Measurements from ENCODE around the gene FITM1.
"Not testable (repeated sequence)": the region's sequence is repeated elsewhere in the genome, so short reads cannot be mapped to it uniquely, and the experiment has no call there.

The FITM1 gene

DNA sequence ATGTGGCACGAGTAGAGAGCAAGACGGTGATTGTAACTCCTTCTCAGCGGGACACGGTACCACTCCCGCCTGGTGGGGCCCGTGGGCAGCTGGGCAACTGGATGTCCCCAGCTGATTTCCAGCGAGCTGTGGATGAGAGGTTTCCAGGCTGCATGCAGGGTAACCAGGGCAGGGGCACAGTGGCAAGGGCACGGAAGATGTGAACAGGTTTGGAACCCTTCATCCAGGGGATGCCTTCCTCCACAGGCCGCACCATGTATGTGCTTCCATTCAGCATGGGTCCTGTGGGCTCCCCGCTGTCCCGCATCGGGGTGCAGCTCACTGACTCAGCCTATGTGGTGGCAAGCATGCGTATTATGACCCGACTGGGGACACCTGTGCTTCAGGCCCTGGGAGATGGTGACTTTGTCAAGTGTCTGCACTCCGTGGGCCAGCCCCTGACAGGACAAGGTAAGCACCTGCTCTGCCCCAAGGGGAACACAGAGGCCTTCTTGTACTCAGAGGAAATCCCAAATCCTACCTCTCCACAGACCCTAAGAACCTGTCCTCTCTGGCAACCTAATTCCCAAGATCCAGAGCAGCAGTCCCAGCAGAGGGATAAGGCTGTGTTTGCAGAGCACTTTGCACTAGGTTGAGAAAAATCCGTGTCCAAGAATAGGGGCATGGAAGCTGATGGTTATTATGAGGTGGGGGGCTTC lies 32.1 kb upstream of the FITM1 start:
- no peak for DNase-seq (ENCODE audit: low read depth)

DNA sequence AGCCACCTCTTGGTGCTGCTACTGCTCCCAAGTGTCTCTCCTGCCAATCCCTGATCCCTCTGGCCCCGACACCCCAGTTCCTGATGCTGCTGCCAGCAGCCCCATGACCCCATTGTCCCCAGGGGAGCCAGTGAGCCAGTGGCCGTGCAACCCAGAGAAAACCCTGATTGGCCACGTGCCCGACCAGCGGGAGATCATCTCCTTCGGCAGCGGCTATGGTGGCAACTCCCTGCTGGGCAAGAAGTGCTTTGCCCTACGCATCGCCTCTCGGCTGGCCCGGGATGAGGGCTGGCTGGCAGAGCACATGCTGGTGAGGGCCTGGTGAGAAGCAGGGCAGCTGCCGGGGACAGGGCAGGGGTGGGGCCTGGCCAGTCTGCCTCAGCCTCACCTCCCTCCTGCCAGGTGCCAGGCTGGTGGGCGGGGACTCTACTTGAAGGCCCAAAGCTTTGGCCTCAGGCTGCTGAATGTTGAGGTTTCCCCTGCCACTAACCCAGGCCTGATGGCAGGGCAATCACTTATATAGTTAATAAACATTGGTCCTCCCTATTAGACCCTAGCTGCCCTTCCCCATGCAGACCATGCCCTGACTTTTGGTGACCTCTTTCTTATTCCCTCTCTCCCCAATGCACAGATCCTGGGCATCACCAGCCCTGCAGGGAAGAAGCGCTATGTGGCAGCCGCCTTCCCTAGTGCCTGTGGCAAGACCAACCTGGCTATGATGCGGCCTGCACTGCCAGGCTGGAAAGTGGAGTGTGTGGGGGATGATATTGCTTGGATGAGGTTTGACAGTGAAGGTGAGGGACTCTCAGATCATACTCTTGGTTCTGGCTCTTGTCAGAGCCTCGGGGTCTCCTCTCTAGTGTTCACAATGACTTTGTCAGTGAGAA lies 31.3 kb upstream of the FITM1 start:
- DNase-seq (ENCODE audit: low read depth): no peak

DNA sequence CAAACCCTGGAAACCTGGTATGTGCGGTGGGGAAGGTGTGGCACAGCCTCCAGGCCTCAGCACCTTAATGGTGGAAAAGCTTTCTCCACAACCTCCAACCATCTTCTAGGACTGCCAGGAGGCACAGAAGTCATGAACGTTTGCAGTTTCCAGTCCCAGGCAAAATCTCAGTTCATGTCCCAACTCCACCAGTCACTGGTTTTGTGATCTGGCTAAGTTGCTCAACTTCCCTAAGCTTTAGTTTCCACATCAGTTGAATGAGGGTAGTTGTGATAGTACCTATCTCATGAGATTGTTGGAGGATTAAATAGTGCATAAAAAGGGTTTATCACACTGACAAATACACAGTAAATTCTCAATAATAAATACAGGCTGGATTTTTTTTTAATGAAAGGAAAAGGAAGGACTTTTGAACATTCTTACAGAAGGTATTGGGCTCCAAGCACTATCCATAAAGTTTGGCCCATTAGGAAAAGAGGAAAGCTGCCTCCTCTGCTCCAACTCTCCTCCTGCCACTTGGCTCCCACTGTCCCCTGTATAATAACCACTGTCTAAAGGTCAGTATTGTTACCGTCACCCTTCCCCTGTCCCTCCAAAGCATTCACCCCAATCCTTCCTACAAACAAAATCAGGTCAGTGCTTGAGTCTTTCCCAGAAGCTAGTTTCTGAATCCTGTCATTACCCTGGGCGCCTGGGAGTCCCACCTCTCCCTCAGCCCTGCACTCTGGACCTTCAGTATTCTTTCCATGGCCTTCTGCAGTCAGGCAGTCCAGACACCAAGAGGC lies 30.1 kb upstream of the FITM1 start:
- no peak for DNase-seq (ENCODE audit: low read depth)

DNA sequence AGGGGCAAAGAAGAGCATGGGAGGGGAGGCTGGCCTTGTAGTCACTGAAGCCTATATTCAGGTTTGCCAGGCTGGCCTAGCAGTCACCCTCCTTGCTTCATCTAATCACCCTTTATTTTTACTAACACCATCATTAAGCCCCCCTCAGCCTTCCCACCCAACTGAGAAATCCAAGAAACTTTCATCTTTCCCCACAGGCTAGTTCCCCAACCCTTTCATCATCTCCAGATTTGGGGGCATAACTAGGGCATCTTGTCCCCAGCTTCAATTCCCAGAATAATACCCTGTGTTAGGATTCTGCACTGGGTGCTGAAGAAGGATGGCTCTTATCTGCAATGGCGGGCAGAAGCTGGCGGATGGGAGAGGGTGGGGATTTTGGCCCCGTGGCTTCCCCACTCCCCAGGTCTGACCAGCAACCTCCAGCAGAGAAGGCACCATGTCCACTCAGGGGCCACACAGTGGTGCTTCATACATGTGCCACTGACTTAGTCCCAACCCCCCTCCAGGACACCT lies 29.4 kb upstream of the FITM1 start:
- DNase-seq (ENCODE audit: low read depth): no peak

DNA sequence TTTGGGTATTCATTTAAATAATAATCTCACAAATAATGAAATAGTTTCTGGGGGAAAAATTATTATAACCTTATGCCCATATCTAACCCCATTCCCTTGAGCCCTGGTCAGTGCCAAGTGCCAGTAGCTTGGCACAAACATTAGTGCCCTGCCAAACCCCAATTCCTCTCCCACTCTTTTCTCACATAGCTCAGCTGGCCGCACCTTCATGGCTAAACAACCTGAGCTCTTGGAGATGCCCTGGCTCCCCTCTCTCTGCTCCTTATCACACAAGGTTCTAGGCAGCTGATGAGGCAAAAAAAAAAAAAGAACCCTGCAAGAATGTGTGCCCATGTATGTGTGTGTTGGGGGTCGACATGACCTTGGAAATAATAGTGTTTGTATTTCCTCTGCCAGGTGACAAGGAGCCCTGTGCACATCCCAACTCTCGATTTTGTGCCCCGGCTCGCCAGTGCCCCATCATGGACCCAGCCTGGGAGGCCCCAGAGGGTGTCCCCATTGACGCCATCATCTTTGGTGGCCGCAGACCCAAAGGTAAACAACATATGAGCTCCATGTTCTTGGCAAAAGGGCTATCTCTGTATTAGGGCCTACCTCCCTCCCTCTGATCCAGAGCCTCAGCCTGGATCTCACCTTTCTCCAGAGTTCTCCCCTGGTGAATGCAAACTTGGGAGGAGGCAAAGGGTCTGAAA lies 28.0 kb upstream of the FITM1 start:
- no peak for DNase-seq (ENCODE audit: low read depth)

DNA sequence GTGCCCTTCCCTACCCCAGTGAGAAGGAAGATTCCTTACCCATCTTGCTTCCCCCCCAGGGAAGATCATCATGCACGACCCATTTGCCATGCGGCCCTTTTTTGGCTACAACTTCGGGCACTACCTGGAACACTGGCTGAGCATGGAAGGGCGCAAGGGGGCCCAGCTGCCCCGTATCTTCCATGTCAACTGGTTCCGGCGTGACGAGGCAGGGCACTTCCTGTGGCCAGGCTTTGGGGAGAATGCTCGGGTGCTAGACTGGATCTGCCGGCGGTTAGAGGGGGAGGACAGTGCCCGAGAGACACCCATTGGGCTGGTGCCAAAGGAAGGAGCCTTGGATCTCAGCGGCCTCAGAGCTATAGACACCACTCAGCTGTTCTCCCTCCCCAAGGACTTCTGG lies 27.0 kb upstream of the FITM1 start:
- no peak for DNase-seq (ENCODE audit: low read depth)

DNA sequence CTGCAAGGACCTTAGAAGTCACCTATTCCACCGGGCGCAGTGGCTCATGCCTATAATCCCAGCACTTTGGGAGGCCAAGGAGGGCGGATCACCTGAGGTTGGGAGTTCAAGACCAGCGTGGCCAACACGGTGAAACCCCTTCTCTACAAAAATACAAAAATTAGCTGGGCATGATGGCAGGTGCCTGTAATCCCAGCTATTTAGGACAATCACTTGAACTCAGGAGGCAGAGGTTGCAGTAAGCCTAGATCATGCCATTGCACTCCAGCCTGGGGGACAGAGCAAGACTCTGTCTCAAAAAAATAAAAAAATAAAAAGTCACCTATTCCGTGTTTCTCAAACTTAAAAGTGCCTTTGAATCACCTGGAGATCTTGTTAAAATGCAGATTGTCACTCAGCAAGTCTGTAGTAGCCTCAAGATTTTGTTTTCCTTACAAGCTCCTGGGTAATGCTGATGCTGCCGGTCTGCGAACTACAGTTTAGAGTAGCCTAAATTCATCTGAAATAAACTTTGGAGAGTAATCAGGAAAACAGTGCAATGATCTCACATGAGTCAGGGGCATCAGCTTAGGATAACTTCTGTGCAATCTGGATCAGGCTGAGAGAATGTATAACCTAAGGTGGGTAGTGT lies 24.7 kb upstream of the FITM1 start:
- DNase-seq (ENCODE audit: low read depth): not testable (repeated sequence)

DNA sequence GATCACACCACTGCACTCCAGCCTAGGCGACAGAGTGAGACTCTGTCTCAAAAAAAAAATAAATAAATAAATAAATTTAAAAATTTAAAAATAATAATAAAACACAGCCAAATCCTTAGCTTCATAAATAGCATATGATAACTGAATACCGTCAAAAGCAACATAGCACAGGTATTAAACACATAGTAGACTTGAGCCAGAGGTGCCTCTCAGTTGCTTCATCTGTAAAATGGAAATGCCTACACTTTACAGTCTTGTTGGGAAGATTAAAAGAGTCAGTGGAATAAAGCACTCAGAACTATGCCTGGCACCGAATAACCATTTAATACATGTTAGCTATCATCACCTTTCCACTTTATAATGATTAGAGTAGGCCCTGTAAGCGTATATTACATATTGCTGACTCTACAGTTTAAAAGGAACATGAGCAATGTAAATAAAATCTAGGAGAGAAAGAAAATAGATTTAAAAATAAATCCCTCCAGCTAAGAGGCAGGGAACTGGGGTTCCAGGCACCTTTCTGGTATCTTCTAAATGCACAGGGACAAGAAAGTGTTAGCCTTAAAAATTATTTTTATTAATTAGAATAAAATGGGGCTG lies 23.7 kb upstream of the FITM1 start:
- DNase-seq (ENCODE audit: low read depth): no peak

DNA sequence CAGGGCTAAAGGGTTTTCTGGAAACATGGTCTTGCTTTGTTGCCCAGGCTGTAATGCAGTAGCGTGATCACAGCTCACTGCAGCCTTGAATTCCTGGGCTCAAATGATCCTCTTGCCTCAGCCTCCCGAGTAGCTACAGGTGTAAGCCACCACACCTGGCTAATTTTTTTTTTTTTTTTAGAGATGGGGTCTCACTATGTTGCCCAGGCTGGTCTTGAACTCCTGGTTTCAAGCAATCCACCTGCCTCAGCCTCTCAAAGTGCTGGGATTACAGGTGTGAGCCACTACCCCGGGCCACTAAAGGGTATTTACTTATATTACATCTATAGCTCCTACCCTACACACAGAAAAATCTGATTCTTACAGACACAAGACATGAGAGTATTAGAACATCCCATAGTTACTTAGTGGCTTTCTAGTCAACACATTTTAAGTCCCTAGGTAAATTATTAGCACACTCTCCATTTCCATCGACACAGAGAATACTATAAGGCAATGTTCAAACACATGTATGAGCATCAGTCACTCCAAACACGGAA lies 22.1 kb upstream of the FITM1 start:
- no peak for DNase-seq (ENCODE audit: low read depth)

DNA sequence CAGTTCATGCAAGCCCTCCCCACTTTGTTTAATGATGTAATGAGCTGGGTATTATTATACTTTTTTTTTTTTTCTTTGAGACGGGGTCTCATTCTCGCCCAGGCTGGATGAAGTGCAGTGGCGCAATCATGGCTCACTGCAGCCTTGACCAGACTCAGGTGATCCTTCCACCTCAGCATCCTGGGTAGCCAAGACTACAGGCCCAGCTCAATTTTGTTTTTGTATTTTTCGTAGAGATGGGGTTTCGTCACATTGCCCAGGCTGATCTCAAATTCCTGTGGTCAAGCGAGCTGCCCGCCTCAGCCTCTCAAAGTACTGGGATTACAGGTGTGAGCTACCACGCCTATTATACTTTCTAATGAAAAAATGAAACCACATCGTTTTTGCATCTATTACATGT lies 20.4 kb upstream of the FITM1 start:
- DNase-seq (ENCODE audit: low read depth): no peak

DNA sequence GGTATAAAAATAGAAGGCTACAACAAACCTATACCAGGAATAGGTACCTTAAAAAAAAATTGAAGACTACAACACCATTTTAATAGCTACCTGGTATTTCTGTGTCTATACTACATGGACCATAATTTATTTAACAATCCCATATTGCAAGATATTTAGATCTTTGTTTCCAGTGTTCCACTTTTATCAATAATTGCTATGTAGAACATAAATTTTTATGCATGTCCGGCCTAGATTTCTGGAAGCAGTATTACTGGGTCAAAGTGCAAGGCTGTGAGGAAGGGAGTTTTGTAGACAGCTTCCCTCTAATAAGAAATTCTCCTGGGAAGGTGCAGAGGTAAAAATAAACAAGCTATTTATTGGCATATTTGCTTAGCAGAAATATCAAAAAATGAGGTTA lies 19.9 kb upstream of the FITM1 start:
- DNase-seq (ENCODE audit: low read depth): no peak

DNA sequence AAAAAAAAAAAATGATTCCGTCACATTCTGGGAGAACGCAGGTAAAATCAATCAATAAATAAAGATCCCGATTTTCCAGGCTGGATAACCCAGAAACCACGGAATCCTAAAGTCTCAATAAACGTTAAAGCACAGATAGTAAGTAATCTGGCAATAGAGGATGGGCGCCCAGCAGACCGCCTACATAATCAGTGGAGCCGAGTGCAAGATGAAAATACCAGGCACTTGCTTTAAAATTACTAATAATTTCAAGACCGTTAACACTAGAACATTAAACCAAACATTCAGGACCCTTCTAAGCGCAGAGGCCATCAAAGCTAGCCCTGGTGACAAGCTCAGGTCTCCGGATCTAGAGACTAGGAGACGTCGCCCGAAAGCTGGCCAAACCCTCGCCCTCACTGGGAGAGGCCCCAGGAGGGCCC lies 17.1 kb upstream of the FITM1 start:
- DNase-seq (ENCODE audit: low read depth): no peak

DNA sequence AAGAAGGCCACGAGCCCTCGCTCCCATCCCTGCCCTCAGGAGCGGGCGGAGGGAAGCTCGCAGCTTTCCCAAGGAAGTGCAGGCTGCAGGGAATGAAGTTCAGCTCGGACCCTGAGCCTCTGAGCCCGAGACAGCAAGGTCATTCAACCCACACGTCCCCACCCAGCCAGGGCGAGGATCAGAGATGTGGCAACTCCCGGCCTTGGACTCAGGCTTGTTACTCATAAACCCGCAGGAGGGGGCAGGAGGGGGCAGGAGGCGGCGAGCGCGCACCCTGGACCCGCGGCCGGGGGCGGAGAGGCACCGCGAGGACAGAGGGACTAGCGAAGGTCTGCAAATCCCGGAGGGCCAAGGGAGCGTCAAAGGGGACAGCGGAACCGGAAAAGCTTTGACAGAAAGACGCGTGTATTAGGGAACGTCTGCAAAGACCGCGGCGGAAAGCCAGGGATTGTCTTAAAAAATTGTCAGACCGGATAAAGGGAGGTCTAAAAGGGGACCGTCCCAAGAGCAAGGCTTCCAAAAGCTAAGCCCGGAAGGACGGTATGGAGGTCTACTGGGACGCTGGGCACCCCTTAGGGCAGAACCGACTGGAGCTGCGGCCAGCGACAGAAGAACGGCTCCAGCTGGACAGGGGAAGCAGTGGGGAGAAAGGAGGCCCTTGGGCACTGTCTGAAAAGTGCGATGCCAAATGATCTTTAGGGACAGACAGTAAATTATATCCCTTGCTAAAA lies 16.5 kb upstream of the FITM1 start:
- peak; percentile 73 for DNase-seq (ENCODE audit: low read depth)

DNA sequence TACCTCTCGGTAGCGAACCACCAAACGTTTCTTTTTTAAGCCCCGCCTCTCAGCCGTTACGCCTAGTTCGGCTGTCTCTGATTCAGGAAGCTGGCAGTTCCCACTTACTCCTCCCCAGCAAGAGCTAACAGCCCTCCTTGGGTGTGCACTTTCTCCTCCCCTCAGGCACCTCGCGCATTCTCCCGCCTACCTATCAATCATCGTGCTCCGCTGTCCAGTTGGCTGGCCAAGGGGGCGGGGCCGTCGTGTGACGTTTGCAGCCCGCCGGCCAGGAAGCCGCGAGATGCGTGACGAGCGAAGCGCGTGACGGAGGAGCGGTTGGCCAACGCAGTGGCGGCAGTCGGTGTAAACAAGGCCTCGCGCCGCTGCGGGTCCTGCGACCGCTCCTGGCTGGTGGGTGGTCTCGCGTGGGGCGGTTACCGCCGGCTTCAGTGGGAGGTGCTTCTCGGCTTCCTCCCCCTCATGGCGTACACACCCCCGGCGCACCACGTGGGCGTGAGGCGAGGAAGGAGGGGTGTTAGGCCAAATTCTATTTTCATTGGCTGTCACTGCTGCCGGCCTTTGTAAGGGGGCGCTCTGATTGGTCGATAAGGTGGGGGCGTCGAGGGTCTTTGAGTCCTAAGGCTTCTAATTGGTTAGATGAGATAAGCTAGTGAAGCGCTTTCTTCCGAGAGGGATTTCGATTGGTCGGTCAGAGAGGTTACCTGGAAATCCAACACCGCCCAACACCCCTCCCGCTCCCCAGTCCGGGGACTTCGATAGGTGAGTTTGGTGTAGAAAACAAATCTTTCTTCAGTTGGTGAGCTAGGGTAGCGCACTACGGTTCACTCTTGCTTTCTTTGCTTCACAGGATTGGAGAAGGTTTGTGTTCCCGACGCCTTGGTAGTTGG lies 15.7 kb upstream of the FITM1 start, which contains the start of the genes DCAF11 and NRL:
Gene DCAF11, plus strand, starts transcription at position 246 of the 890 bp plus-strand sequence. CDS start 818 bp downstream, outside the sequence.
Gene NRL, minus strand, starts transcription at position 418 of the 890 bp plus-strand sequence. CDS start 32,101 bp downstream, outside the sequence.
- DNase-seq (ENCODE audit: low read depth): peak; percentile 95

DNA sequence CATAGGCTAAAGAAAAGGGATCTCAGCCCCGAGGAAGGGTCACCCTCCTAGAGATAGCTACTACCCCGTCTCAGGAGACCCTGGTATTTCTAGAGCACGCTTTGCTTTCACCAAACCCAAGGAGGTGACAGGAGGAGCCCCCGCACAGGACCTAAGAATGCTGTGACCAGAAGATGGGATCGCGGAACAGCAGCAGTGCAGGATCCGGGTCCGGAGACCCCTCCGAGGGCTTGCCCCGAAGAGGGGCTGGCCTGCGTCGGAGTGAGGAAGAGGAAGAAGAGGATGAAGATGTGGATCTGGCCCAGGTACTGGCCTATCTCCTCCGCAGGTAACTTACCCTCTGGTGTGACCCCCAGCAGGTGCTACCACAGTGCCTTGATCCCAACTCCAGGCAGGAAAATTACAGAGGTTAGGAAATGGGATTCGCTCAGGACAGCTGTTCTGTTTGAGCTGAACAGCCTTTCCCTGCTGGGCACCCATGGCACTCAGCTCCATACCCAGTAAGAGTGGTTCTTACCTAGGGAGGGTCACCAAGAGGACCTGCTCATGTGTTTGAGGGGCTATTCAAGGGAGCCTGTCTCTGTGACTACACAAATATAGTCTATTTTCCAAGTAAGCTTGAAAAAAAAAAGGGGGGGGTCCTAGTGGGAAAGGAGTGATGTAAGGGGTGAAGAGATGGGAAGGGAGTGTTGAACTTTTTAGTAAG lies 14.9 kb upstream of the FITM1 start:
- DNase-seq (ENCODE audit: low read depth): no peak

DNA sequence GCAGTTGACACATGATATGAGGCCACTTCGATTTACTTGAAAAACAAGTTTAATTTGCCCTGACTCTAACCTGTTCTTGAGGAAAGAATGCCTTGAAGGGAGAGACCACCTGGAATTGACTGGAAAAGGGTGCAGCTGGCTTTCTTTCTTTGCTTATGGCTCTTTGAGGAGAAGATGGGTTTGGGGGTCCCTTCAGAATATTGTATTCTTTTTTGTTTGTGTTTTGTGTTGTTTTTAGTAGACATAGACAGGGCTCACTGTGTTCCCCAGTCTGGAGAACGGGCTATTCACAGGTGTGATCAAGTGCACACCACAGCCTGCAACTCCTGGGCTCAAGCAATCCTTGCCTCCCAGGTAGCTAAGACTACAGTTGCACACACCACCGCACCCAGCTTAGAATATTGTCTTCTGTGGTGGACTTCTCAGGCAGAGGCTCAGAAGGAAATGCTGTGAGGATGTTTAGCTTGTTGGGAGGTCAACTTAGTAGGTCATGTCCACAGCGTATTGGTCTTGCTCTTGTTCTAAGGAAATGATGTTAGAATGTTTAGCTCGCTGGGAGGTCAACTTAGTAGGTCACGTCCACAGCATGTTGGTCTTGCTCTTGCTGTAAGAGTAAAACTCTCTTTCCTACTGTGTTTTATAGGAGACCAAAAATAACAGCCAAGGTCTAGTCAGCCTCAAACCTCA lies 14.2 kb upstream of the FITM1 start:
- DNase-seq (ENCODE audit: low read depth): no peak

DNA sequence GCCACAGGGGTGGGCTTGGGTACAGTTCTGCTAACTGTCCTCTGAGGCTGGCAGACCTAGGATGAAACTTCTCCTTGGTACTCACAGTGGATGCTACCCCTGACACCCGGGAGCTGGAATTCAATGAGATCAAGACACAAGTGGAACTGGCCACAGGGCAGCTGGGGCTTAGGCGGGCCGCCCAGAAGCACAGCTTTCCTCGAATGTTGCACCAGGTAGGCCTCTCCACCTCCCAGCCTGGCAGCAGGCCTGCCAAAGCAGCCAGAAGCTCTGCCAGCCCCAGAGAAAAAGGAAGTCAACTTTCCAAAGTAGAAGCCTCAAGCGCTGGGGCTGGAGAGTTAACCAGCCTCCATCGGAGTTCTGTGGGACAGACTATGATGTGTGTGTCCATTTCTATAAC lies 13.3 kb upstream of the FITM1 start:
- DNase-seq (ENCODE audit: low read depth): no peak
